HCT116 (cell line): ENCODE data around the gene KRT1.

ENCODE experiments used
- CEBPB ChIP-seq: IDR thresholded peaks from 2 replicates; pipeline ENCODE4 v1.6.1; 2012; ENCODE audit warnings: low read depth
- CTCF ChIP-seq, 3 experiments: fragments of 200-600 bp in 1 of 3; sonication (generic) in 1 of 3; IDR thresholded peaks in 2 of 3; conservative IDR thresholded peaks in 1 of 3; 2 replicates each; pipeline ENCODE4 v1.5.1; 2012 to 2017; ENCODE audit warnings: low read depth in 2 of 3, low read length in 2 of 3, antibody characterized with exemption in 1 of 3, borderline replicate concordance in 1 of 3, control low read depth in 1 of 3, mild to moderate bottlenecking in 1 of 3, mixed read lengths in 1 of 3, mixed run types in 1 of 3, moderate library complexity in 1 of 3; ENCODE audit not compliant: insufficient read depth in 1 of 3
- EZH2 ChIP-seq: fragments of 200-600 bp; sonication (generic); IDR thresholded peaks from 2 replicates; pipeline ENCODE4 v1.6.1; 2017; ENCODE audit warnings: antibody characterized with exemption, mixed run types
- EZH2phosphoT487 ChIP-seq: fragments of 200-600 bp; IDR thresholded peaks from 2 replicates; pipeline ENCODE4 v1.6.1; 2018; ENCODE audit warnings: antibody characterized with exemption, borderline replicate concordance
- JUND ChIP-seq: IDR thresholded peaks from 2 replicates; pipeline ENCODE4 v1.6.1; 2012
- POLR2A ChIP-seq: IDR thresholded peaks from 2 replicates; pipeline ENCODE4 v1.7.0; 2011; ENCODE audit warnings: borderline replicate concordance; ENCODE audit not compliant: insufficient read depth, insufficient read length; ENCODE audit errors: extremely low read depth
- POLR2AphosphoS5 ChIP-seq: IDR thresholded peaks from 2 replicates; pipeline ENCODE4 v1.6.1; 2011; ENCODE audit warnings: mild to moderate bottlenecking, low read depth, low read length, moderate library complexity
- RAD21 ChIP-seq: IDR thresholded peaks from 2 replicates; pipeline ENCODE4 v1.6.1; 2012; ENCODE audit warnings: low read depth, mild to moderate bottlenecking
- REST ChIP-seq: IDR thresholded peaks from 2 replicates; pipeline ENCODE4 v1.6.1; 2012; ENCODE audit warnings: low read depth
- SIN3A ChIP-seq: IDR thresholded peaks from 2 replicates; pipeline ENCODE4 v1.6.1; 2012; ENCODE audit warnings: low read depth
- SP1 ChIP-seq: IDR thresholded peaks from 2 replicates; pipeline ENCODE4 v1.6.1; 2012; ENCODE audit warnings: low read depth
- YY1 ChIP-seq: IDR thresholded peaks from 2 replicates; pipeline ENCODE4 v1.6.1; 2011; ENCODE audit warnings: low read length, low read depth, moderate library complexity, mild to moderate bottlenecking; ENCODE audit not compliant: insufficient replicate concordance; ENCODE audit errors: extremely low read depth
- ZFX ChIP-seq: fragments of 450-650 bp; IDR thresholded peaks from 2 replicates; pipeline ENCODE4 v1.6.1; 2017
- ZNF274 ChIP-seq: fragments of 200-500 bp; sonication (Bioruptor generic); IDR thresholded peaks from 2 replicates; pipeline ENCODE4 v1.6.1; 2014; ENCODE audit warnings: mild to moderate bottlenecking, low read depth, low read length, inconsistent platforms

GRCh38 chr12:52645982-52646381, 34.2 kb downstream of the KRT1 start:
- TF ChIP-seq CTCF (IDR thresholded peaks at IDR 0.05 in 2 of 3, conservative IDR thresholded peaks at IDR 0.05 in 1 of 3; ENCODE audit: borderline replicate concordance in 1 of 3, insufficient read depth in 1 of 3, low read depth in 2 of 3, low read length in 2 of 3) = no peak
- no peak for TF ChIP-seq REST
- TF ChIP-seq POLR2AphosphoS5 = no peak
- no peak for TF ChIP-seq CEBPB
- no peak for TF ChIP-seq POLR2A
- no peak for TF ChIP-seq ZFX
- TF ChIP-seq EZH2phosphoT487 = no peak
- TF ChIP-seq YY1 = no peak
- TF ChIP-seq JUND = no peak
- no peak for TF ChIP-seq RAD21
- TF ChIP-seq SP1 = no peak
- TF ChIP-seq SIN3A = no peak
- TF ChIP-seq ZNF274 = no peak
- no peak for TF ChIP-seq EZH2
